ENCODE data around the gene GRK5.

The GRK5 gene

GRCh38 chr10:119367841-119368549 is 160.6 kb downstream of the GRK5 start:
- no peak for DNase-seq

GRCh38 chr10:119368581-119368980 is 161.2 kb downstream of the GRK5 start:
- DNase-seq: no peak

GRCh38 chr10:119368991-119369869 is 161.9 kb downstream of the GRK5 start:
- DNase-seq: no peak

GRCh38 chr10:119370111-119370741 is 162.9 kb downstream of the GRK5 start:
- DNase-seq: peak; percentile 26

- no peak for DNase-seq
Observed at GRCh38 chr10:119370972-119371703, 163.8 kb downstream of the GRK5 start.

GRCh38 chr10:119371704-119372663 is 164.6 kb downstream of the GRK5 start:
- DNase-seq: peak; percentile 41

GRCh38 chr10:119373294-119374102 is 166.1 kb downstream of the GRK5 start:
- DNase-seq: no peak

- no peak for DNase-seq
Observed at GRCh38 chr10:119374236-119374635, 166.9 kb downstream of the GRK5 start.

GRCh38 chr10:119375574-119376272 is 168.4 kb downstream of the GRK5 start:
- no peak for DNase-seq

GRCh38 chr10:119377451-119377957 is 170.1 kb downstream of the GRK5 start:
- no peak for DNase-seq

- no peak for DNase-seq
Observed at GRCh38 chr10:119377958-119378736, 170.8 kb downstream of the GRK5 start.

- no peak for DNase-seq
Observed at GRCh38 chr10:119378737-119379067, 171.3 kb downstream of the GRK5 start.

GRCh38 chr10:119379466-119380071 is 172.2 kb downstream of the GRK5 start:
- no peak for DNase-seq

- peak; percentile 13 for DNase-seq
Observed at GRCh38 chr10:119383174-119383856, 175.9 kb downstream of the GRK5 start.

- no peak for DNase-seq
Observed at GRCh38 chr10:119384127-119384526, 176.8 kb downstream of the GRK5 start.

GRCh38 chr10:119386666-119387065 is 179.3 kb downstream of the GRK5 start:
- no peak for DNase-seq

GRCh38 chr10:119388849-119389345 is 181.5 kb downstream of the GRK5 start:
- no peak for DNase-seq
